Keratinocyte (primary cell): ENCODE data around the gene BMS1. TPM values are rescaled to one million over a fixed set of nuclear protein-coding genes. Genes with fewer than 3 reads are reported as not detected.
"Not testable (repeated sequence)": the region's sequence is repeated elsewhere in the genome, so short reads cannot be mapped to it uniquely, and the experiment has no call there.

Experiments
- DNase-seq: peaks from one replicate; pipeline ENCODE4 v3.0.0-alpha.2; 2011; ENCODE audit warnings: low read depth, missing footprints, low spot score
- FAIRE-seq: peaks from 2 replicates; lab custom pipeline; 2011; peaks lifted over from hg19 to GRCh38; lab: Jason Lieb, UNC
- H2AFZ ChIP-seq: 2 replicates; pipeline ENCODE4 v1.6.0; 2012; ENCODE audit warnings: low read length, control low read depth, inconsistent platforms; ENCODE audit not compliant: control insufficient read depth
- H3K27ac ChIP-seq: 2 replicates; pipeline ENCODE4 v1.5.1; 2011; ENCODE audit warnings: low read length; ENCODE audit not compliant: control insufficient read depth, insufficient read depth
- H3K27me3 ChIP-seq: 3 replicates; pipeline ENCODE4 v1.6.0; 2011; ENCODE audit warnings: low read length; ENCODE audit not compliant: control insufficient read depth, insufficient read depth; ENCODE audit errors: extremely low read depth
- H3K36me3 ChIP-seq, 2 experiments: 2 replicates in 1 of 2; 3 replicates in 1 of 2; pipeline ENCODE4 v1.5.1; 2011; ENCODE audit warnings: low read length in 2 of 2, mild to moderate bottlenecking in 1 of 2; ENCODE audit not compliant: control insufficient read depth in 2 of 2, insufficient read depth in 2 of 2; ENCODE audit errors: extremely low read depth in 1 of 2
- H3K4me1 ChIP-seq: 3 replicates; pipeline ENCODE4 v1.5.1; 2011; ENCODE audit warnings: low read length; ENCODE audit not compliant: control insufficient read depth, insufficient read depth; ENCODE audit errors: extremely low read depth
- H3K4me2 ChIP-seq: 3 replicates; pipeline ENCODE4 v1.6.0; 2011; ENCODE audit warnings: low read depth, low read length; ENCODE audit not compliant: control insufficient read depth, insufficient read depth; ENCODE audit errors: extremely low read depth
- H3K4me3 ChIP-seq, 3 experiments: fragments of 200-600 bp in 1 of 3; sonication (generic) in 1 of 3; 2 replicates in 2 of 3; 3 replicates in 1 of 3; pipeline ENCODE4 v1.5.1; 2011 to 2016; ENCODE audit warnings: low read length in 3 of 3, mild to moderate bottlenecking in 3 of 3, control low read depth in 2 of 3, inconsistent platforms in 1 of 3, low read depth in 1 of 3, mixed read lengths in 1 of 3, mixed run types in 1 of 3, moderate library complexity in 1 of 3; ENCODE audit not compliant: control insufficient read depth in 2 of 3, insufficient read depth in 2 of 3; ENCODE audit errors: extremely low read depth in 1 of 3
- H3K79me2 ChIP-seq: 2 replicates; pipeline ENCODE4 v1.6.0; 2012; ENCODE audit warnings: low read length; ENCODE audit not compliant: control insufficient read depth, insufficient read depth
- H3K9ac ChIP-seq: 3 replicates; pipeline ENCODE4 v1.6.0; 2011; ENCODE audit warnings: low read length; ENCODE audit not compliant: control insufficient read depth, insufficient read depth; ENCODE audit errors: extremely low read depth
- H3K9me1 ChIP-seq: 3 replicates; pipeline ENCODE4 v1.6.0; 2011; ENCODE audit warnings: low read length; ENCODE audit not compliant: control insufficient read depth, insufficient read depth; ENCODE audit errors: extremely low read depth
- H3K9me3 ChIP-seq: 2 replicates; pipeline ENCODE4 v1.5.1; 2012; ENCODE audit warnings: low read depth, low read length; ENCODE audit not compliant: control insufficient read depth
- H4K20me1 ChIP-seq: 3 replicates; pipeline ENCODE4 v1.6.0; 2011; ENCODE audit warnings: low read length; ENCODE audit not compliant: control insufficient read depth, insufficient read depth; ENCODE audit errors: extremely low read depth
- EZH2 ChIP-seq: IDR thresholded peaks from one replicate; pipeline ENCODE4 v1.6.1; 2012; ENCODE audit warnings: inconsistent platforms, mild to moderate bottlenecking, low read length, moderate library complexity
- dilution Hi-C: fragments of 300-500 bp; cut with MboI; formaldehyde crosslinking; loops from one replicate; pipeline ENCODE4 v1.7.0; 2020; ENCODE audit warnings: low sequenced_read_pairs; ENCODE audit not compliant: extremely low pct_ligation_motif_present
- polyA plus RNA-seq, 5 experiments: library from polyadenylated mRNA; depleted of rRNA in 3 of 5; stranded (reverse) in 3 of 5; stranded (forward) in 1 of 5; unstranded in 1 of 5; fragments of >200 nt; gene quantifications; 1 replicate in 1 of 5; 2 replicates in 3 of 5; 3 replicates in 1 of 5; pipeline versions ENCODE4 v1.2.1 to v1.2.3, GENCODE V29; 2011 to 2012; ENCODE audit warnings: missing spikeins in 2 of 5, low read depth in 1 of 5, low replicate concordance in 1 of 5
- TF ChIP-seq, protein P1 (sequence below), 3 experiments: IDR thresholded peaks in 1 of 3; conservative IDR thresholded peaks in 1 of 3; optimal IDR thresholded peaks in 1 of 3; 2 replicates in 2 of 3; 3 replicates in 1 of 3; pipeline versions ENCODE3 to v1.5.1; 2011; ENCODE audit warnings: low read length in 3 of 3, mild to moderate bottlenecking in 3 of 3, moderate library complexity in 2 of 3, control low read depth in 1 of 3, inconsistent platforms in 1 of 3; ENCODE audit not compliant: insufficient read depth in 2 of 3; ENCODE audit errors: extremely low read depth in 1 of 3

BMS1 gene
- polyA plus RNA-seq, 1 donor (not counting 4 experiments of a cell fraction or from before 2014, with no cell fraction given) = 11.4 TPM

DNA sequence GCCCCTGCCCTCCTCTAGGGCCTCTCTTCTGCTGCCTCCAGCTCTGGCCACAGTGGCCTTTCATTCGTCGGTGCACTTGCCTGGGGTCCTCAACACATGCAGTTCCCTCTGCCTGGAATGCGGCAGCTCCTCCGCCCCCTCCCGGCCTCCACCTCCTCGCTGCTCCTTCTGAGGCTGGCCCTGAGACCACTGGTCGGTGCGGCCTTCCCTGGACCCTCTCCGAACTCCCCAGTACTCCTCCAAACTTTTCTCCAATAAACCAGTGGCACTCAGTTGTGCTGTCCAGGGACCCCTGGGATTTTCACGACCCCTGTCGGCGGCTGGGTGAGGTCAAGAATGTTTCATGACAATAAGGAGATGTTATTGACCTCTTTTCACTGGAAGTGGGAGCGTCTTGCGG lies 53.5 kb downstream of the BMS1 start:
- no peak overlapping the region for H3K27ac ChIP-seq
- TF ChIP-seq, protein P1, sequence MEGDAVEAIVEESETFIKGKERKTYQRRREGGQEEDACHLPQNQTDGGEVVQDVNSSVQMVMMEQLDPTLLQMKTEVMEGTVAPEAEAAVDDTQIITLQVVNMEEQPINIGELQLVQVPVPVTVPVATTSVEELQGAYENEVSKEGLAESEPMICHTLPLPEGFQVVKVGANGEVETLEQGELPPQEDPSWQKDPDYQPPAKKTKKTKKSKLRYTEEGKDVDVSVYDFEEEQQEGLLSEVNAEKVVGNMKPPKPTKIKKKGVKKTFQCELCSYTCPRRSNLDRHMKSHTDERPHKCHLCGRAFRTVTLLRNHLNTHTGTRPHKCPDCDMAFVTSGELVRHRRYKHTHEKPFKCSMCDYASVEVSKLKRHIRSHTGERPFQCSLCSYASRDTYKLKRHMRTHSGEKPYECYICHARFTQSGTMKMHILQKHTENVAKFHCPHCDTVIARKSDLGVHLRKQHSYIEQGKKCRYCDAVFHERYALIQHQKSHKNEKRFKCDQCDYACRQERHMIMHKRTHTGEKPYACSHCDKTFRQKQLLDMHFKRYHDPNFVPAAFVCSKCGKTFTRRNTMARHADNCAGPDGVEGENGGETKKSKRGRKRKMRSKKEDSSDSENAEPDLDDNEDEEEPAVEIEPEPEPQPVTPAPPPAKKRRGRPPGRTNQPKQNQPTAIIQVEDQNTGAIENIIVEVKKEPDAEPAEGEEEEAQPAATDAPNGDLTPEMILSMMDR (optimal IDR thresholded peaks at IDR 0.05 in 1 of 3, IDR thresholded peaks at IDR 0.05 in 1 of 3, conservative IDR thresholded peaks at IDR 0.05 in 1 of 3; ENCODE audit: extremely low read depth in 1 of 3, insufficient read depth in 2 of 3, low read length in 3 of 3) = no peak
- no peak for TF ChIP-seq EZH2
- no peak overlapping the region for H3K4me2 ChIP-seq
- no peaks in the 10 kb centered on the region for H3K27me3 ChIP-seq
- FAIRE-seq (no peak), DNase-seq (no peak)
- no peaks in the 10 kb centered on the region for H3K9me3 ChIP-seq
- no peak overlapping the region for H3K9ac ChIP-seq
- H4K20me1 ChIP-seq = no peaks in the 10 kb centered on the region
- H3K4me3 ChIP-seq = no peak overlapping the region
- H2AFZ ChIP-seq = no peak overlapping the region
- peaks cover under 1% of the 10 kb centered on the region in 2 experiments for H3K36me3 ChIP-seq
- no peaks in the 10 kb centered on the region for H3K79me2 ChIP-seq
- H3K4me1 ChIP-seq = no peaks in the 10 kb centered on the region
- dilution Hi-C loops = no loop called here
- H3K9me1 ChIP-seq = no peaks in the 10 kb centered on the region

DNA sequence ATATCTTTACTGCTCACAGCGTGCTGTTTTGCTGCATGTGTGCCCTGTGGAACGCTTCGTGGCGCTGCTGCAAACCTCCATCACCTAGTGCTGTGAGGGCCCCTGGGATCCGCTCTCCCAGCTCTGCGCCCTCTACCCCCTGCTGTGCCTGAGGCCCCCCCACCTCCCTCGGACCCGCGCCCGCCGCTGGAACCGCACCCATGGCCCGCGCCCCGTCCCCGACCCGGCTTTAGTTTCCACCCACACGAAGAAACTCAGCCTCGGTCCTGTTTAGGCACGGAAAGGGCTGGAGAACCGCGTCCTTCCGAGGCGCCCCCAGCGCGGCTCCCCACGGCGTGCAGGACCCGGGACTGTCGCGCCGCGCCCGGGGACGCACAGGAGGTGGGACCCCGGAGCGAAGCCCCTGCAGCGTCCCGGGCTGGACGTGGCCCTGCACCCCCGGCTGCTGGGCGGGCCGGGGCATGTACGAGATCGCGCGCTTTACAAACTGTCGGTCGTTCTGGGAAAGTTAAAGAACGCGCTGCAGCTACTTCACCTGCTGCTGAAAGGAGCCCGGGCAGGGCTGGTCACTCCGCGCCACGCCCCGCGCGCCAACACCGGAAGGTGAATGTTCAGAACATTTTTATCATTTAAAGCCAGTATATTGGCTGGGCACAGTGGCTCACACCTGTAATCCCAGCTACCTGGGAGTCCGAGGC lies 54.3 kb downstream of the BMS1 start:
- DNase-seq (no peak), FAIRE-seq (no peak)

DNA sequence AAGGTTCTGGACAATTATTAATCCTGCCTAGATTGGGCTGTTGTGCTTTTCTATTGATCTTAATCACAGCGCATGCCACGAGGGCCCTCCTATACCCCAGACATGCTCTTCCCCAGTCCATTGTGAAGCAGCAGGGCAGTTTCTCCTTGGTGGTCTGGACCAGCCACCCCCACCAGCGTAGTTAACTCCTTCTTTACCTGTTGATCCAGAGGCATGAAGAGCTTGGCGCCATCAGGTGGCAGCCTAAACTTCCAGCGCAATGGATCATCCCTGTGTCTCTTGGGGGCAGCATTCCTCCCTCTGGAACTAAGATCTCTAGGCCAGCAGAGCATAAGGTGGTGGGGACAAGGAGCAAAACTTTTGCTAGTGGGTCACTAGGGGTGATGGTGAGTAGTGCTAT lies 62.2 kb downstream of the BMS1 start:
- not testable (repeated sequence) for FAIRE-seq, H3K4me3 ChIP-seq, DNase-seq

More for the DNA sequence above, 54.3 kb downstream of the BMS1 start:
- Histone ChIP-seq H3K36me3 (no peaks in the 10 kb centered on the region), H3K4me2 (peak overlapping the region; percentile 66), H4K20me1 (no peaks in the 10 kb centered on the region), H2AFZ (peak overlapping the region; percentile 52), H3K9me3 (no peaks in the 10 kb centered on the region), H3K9ac (no peak overlapping the region), H3K27me3 (no peaks in the 10 kb centered on the region), H3K4me1 (no peaks in the 10 kb centered on the region), H3K79me2 (no peaks in the 10 kb centered on the region), H3K4me3 (peak overlapping the region; percentile 43 to 59 (median 48)), H3K27ac (no peak overlapping the region), H3K9me1 (no peaks in the 10 kb centered on the region)
- no peak for TF ChIP-seq EZH2
- TF ChIP-seq, protein P1 (optimal IDR thresholded peaks at IDR 0.05 in 1 of 3, IDR thresholded peaks at IDR 0.05 in 1 of 3, conservative IDR thresholded peaks at IDR 0.05 in 1 of 3; ENCODE audit: extremely low read depth in 1 of 3, insufficient read depth in 2 of 3, low read length in 3 of 3) = peak in 2 of 3 experiments; percentile 11 to 69
- dilution Hi-C loops = no loop called here

DNA sequence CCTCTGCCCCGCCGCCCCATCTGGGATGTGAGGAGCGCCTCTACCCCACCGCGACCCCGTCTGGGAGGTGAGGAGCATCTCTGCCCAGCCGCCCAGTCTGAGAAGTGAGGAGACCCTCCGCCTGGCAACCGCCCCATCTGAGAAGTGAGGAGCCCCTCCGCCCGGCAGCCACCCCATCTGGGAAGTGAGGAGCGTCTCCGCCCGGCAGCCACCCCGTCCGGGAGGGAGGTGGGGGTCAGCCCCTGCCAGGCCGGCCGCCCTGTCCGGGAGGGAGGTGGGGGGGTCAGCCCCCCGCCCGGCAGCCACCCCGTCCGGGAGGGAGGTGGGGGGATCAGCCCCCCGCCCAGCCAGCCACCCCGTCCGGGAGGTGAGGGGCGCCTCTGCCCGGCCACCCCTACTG lies 64.7 kb downstream of the BMS1 start:
- DNase-seq, H3K9me3 ChIP-seq, H3K9me1 ChIP-seq, H4K20me1 ChIP-seq, dilution Hi-C loops, H3K9ac ChIP-seq, H3K4me2 ChIP-seq, H3K4me3 ChIP-seq, H3K27me3 ChIP-seq, H3K79me2 ChIP-seq, H3K36me3 ChIP-seq, H3K27ac ChIP-seq, FAIRE-seq, H2AFZ ChIP-seq: not testable (repeated sequence)
- peaks cover 16% of the 10 kb centered on the region for H3K4me1 ChIP-seq

More for the DNA sequence above, 62.2 kb downstream of the BMS1 start:
- H3K4me1 ChIP-seq, H3K9me1 ChIP-seq, H3K36me3 ChIP-seq, H3K9ac ChIP-seq, H3K4me2 ChIP-seq, H2AFZ ChIP-seq, H3K9me3 ChIP-seq, H4K20me1 ChIP-seq, H3K27ac ChIP-seq, H3K27me3 ChIP-seq, H3K79me2 ChIP-seq, dilution Hi-C loops: not testable (repeated sequence)
